Thyroid gland (tissue), 4 donors: Measurements from ENCODE around the gene INPP4B. TPM values are rescaled to one million over a fixed set of nuclear protein-coding genes. Genes with fewer than 3 reads are reported as not detected.

Experiments used
- DNase-seq, 2 donors: peaks; one replicate each; pipeline ENCODE4 v3.0.0-alpha.2; 2019
- H3K27ac ChIP-seq, 3 donors: fragments of 200-600 bp; sonication (generic); 1 replicate in 2 of 3; 2 replicates in 1 of 3; pipeline ENCODE4 v1.5.1; 2016 to 2019; ENCODE audit warnings: mild to moderate bottlenecking in 1 of 3, moderate library complexity in 1 of 3
- H3K27me3 ChIP-seq: fragments of 200-600 bp; sonication (generic); one replicate; pipeline ENCODE4 v1.5.1; 2019
- H3K36me3 ChIP-seq, 2 donors: fragments of 200-600 bp; sonication (generic); one replicate each; pipeline ENCODE4 v1.5.1; 2016 to 2019
- H3K4me1 ChIP-seq, 2 donors: fragments of 200-600 bp; sonication (generic); one replicate each; pipeline ENCODE4 v1.5.1; 2017 to 2019
- H3K4me3 ChIP-seq, 3 donors: fragments of 200-600 bp; sonication (generic); replicated peaks in 1 of 3; 1 replicate in 2 of 3; 2 replicates in 1 of 3; pipeline ENCODE4 v1.5.1; 2016; ENCODE audit warnings: mild to moderate bottlenecking in 1 of 3
- H3K9me3 ChIP-seq: fragments of 200-600 bp; sonication (generic); one replicate; pipeline ENCODE4 v1.5.1; 2017
- POLR2A ChIP-seq, 2 donors: fragments of 450-650 bp; IDR thresholded peaks; one replicate each; pipeline ENCODE4 v1.6.1; 2017; ENCODE audit warnings: antibody characterized with exemption in 2 of 2, mild to moderate bottlenecking in 2 of 2, moderate library complexity in 1 of 2
- WGBS, 2 donors: methylation state at CpG; one replicate each; pipeline ENCODE4 v1.1.5; 2017; 5-methylcytosine and 5-hydroxymethylcytosine counted together
- intact Hi-C: fragments of 100-400 bp; cut with DNase I; formaldehyde crosslinking; loops from one replicate; pipeline ENCODE4 v1.15.1; 2023
- total RNA-seq, 4 donors: library from RNA; depleted of rRNA; stranded (reverse); fragments of >200 nt; gene quantifications; one replicate each; pipeline ENCODE4 v1.2.3, GENCODE V29; 2016
- TF ChIP-seq, protein P1 (sequence below), 6 experiments: fragments of 200-600 bp in 3 of 6; fragments of 450-650 bp in 3 of 6; sonication (generic) in 3 of 6; IDR thresholded peaks; one replicate each; pipeline ENCODE4 v1.5.1; 2016 to 2019; ENCODE audit warnings: antibody characterized with exemption in 6 of 6, mild to moderate bottlenecking in 2 of 6, inconsistent platforms in 1 of 6, moderate library complexity in 1 of 6

INPP4B gene
- total RNA-seq, 4 donors from 2014 or later, result 8.0 to 22.1 (median 12.0) TPM

DNA sequence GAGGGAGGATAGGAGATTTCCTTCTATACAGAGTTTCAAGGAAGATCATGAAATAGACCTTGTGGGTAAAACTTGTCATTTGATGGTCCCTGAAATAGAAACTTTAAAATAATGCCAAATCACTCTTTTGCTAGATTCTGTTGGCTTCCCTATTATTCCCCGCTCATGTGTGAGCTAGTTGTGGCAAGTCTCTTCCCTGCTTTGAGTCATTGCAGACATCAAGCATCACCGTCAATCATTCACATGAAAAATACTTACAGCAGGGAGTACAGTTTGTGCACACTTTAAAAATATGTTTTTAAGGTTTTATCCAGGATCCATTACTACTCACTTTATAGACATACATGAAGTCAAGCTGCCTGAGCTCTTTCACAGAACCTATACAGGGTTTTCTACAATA lies 35.2 kb upstream of the INPP4B start:
- no peak for DNase-seq
- intact Hi-C loops, result no loop called here
- Histone ChIP-seq H3K9me3 (no peaks in the 10 kb centered on the region), H3K36me3 (no peaks in the 10 kb centered on the region), H3K27me3 (no peaks in the 10 kb centered on the region), H3K4me3 (no peak overlapping the region), H3K4me1 (no peaks in the 10 kb centered on the region), H3K27ac (no peak overlapping the region)
- TF ChIP-seq POLR2A (IDR thresholded peaks at IDR 0.05), result no peak
- TF ChIP-seq, protein P1, sequence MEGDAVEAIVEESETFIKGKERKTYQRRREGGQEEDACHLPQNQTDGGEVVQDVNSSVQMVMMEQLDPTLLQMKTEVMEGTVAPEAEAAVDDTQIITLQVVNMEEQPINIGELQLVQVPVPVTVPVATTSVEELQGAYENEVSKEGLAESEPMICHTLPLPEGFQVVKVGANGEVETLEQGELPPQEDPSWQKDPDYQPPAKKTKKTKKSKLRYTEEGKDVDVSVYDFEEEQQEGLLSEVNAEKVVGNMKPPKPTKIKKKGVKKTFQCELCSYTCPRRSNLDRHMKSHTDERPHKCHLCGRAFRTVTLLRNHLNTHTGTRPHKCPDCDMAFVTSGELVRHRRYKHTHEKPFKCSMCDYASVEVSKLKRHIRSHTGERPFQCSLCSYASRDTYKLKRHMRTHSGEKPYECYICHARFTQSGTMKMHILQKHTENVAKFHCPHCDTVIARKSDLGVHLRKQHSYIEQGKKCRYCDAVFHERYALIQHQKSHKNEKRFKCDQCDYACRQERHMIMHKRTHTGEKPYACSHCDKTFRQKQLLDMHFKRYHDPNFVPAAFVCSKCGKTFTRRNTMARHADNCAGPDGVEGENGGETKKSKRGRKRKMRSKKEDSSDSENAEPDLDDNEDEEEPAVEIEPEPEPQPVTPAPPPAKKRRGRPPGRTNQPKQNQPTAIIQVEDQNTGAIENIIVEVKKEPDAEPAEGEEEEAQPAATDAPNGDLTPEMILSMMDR (IDR thresholded peaks at IDR 0.05), result no peak
- 93 to 94% methylated on average over 2 of the region's 2 CpGs for WGBS, 2 donors

DNA sequence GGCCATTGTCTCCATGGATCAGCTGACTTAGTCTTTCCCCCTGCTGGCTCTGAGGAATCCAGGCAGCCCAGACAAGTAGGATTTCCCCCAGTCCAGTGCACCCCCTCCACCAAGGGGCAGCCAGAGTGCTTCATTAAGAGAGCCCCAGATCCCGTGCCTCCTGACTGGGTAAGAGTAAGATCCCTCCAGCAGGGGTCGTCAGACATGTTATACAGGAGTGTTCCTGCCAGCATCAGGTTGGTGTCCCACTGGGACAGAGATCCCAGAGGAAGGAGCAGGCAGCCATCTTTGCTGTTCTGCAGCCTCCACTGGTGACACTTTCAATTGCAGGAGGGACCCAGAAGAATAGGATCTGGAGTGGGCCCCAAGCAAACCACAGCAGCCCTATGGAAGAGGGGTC lies 29.0 kb upstream of the INPP4B start:
- no peaks in the 10 kb centered on the region for H3K27me3 ChIP-seq
- no peak overlapping the region for H3K4me3 ChIP-seq
- 57 to 79% methylated on average over 2 of the region's 2 CpGs for WGBS, 2 donors
- H3K27ac ChIP-seq, result no peak overlapping the region
- TF ChIP-seq POLR2A (IDR thresholded peaks at IDR 0.05), result no peak
- TF ChIP-seq, protein P1 (IDR thresholded peaks at IDR 0.05), result no peak
- DNase-seq, result no peak
- intact Hi-C loops, result no loop called here
- H3K9me3 ChIP-seq, result no peaks in the 10 kb centered on the region
- H3K36me3 ChIP-seq, result no peaks in the 10 kb centered on the region
- no peaks in the 10 kb centered on the region for H3K4me1 ChIP-seq

DNA sequence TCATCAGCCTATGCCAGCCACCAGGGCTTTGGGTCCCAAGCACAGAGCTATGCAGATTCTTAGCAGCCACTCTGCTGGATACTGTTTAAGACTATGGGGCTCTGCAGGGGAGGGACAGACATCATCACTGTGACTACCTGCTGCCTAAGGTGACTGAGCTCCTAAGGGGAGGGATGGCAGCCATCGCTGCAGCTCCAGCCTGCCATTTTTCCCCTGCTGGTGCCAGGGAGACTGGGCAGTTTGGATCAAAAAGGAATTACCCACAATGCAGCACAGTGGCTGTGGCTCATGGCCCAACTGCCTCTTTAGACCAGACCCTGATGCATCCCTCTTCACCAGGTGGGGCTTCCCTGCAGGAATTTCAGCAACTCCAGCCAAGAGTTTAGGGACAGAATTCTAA lies 28.6 kb upstream of the INPP4B start:
- Histone ChIP-seq H3K36me3 (no peaks in the 10 kb centered on the region), H3K27me3 (no peaks in the 10 kb centered on the region), H3K9me3 (no peaks in the 10 kb centered on the region), H3K4me1 (no peaks in the 10 kb centered on the region), H3K4me3 (no peak overlapping the region), H3K27ac (no peak overlapping the region)
- intact Hi-C loops, result no loop called here
- WGBS, 2 donors, result 100% methylated on average over 1 of the region's 1 CpG
- DNase-seq, result no peak
- TF ChIP-seq, protein P1 (IDR thresholded peaks at IDR 0.05), result no peak
- TF ChIP-seq POLR2A (IDR thresholded peaks at IDR 0.05), result no peak

DNA sequence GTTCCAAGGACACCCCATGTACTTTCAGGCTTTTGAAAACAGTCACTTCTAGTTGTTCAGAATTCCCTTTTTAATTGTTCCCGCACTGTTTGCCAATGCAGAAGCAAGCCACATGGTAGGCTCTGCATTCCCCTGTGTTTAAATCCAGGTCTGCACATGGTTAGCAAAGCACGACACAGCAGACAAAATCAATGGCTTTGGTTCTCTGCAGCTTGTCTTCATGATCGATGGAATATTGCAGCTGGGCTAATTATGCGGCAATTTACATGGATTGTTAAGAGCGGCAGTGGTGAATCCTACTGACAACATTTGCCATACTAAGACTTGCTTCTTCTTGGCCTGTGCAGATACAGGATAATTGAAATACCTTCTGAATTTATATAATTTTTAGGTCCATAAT lies 20.6 kb upstream of the INPP4B start:
- Histone ChIP-seq H3K36me3 (no peaks in the 10 kb centered on the region), H3K27ac (no peak overlapping the region), H3K4me3 (no peak overlapping the region), H3K4me1 (no peaks in the 10 kb centered on the region), H3K9me3 (no peaks in the 10 kb centered on the region), H3K27me3 (no peaks in the 10 kb centered on the region)
- intact Hi-C loops, result no loop called here
- TF ChIP-seq, protein P1 (IDR thresholded peaks at IDR 0.05), result no peak
- TF ChIP-seq POLR2A (IDR thresholded peaks at IDR 0.05), result no peak
- no peak for DNase-seq
- 85 to 87% methylated on average over 5 of the region's 5 CpGs for WGBS, 2 donors

DNA sequence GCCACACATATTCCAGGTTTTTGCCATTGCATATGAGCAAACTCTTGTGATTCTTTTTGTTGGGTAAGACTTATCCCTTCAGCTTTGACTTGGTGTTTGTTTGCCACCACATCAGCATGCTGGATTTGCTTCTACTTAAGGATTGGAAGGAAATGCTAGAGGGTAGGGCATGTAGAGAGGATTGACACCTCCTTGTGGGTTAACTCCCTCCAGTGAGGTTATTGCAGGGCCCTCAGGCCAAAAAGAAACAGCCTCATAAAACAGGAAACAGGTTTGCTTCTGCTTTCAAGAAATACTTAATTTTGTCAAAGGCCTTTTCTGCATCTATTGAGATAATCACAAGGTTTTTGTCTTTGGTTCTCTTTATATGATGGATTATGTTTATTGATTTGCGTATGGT lies 15.2 kb upstream of the INPP4B start:
- no peaks in the 10 kb centered on the region for H3K27me3 ChIP-seq
- no peak for DNase-seq
- H3K36me3 ChIP-seq, result no peaks in the 10 kb centered on the region
- no peak overlapping the region for H3K27ac ChIP-seq
- TF ChIP-seq, protein P1 (IDR thresholded peaks at IDR 0.05), result no peak
- no peak for TF ChIP-seq POLR2A (IDR thresholded peaks at IDR 0.05)
- H3K9me3 ChIP-seq, result no peaks in the 10 kb centered on the region
- no peaks in the 10 kb centered on the region for H3K4me1 ChIP-seq
- no peak overlapping the region for H3K4me3 ChIP-seq
- intact Hi-C loops, result no loop called here
- 97 to 100% methylated on average over 1 of the region's 1 CpG for WGBS, 2 donors
